ENCODE results near the gene KIF20B. TPM values are rescaled to one million over a fixed set of nuclear protein-coding genes. Genes with fewer than 3 reads are reported as not detected.

Gene KIF20B
- total and polyA plus RNA-seq, 2 of the 13 experiments (the other 11 are each of a cell fraction or from before 2014, with no cell fraction given) = 3.5 to 38.6 TPM

DNA sequence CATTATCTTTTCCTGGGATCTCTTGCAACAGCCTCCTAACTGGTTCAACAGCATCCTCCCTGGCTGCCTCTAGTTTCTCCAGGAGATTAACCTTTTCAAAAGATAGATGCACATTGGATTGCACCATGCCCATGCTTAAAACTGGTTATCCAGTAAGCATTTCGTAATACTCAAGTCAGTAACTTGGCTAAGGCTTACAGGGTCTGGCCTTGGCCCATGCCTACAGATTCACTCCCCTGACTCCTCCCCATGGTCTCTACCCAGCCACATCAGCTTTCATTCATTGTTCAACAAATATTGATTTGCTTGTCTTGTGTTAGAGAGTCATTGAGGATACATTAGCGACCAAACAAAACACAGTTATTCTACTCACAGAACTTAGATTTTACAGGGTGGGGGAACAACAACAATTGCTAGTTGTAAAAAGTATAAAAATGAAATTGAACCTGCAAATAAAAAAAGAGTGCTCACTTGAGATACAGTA, 1.8 kb upstream of the KIF20B start (continued):
- TF ChIP-seq, protein P1, sequence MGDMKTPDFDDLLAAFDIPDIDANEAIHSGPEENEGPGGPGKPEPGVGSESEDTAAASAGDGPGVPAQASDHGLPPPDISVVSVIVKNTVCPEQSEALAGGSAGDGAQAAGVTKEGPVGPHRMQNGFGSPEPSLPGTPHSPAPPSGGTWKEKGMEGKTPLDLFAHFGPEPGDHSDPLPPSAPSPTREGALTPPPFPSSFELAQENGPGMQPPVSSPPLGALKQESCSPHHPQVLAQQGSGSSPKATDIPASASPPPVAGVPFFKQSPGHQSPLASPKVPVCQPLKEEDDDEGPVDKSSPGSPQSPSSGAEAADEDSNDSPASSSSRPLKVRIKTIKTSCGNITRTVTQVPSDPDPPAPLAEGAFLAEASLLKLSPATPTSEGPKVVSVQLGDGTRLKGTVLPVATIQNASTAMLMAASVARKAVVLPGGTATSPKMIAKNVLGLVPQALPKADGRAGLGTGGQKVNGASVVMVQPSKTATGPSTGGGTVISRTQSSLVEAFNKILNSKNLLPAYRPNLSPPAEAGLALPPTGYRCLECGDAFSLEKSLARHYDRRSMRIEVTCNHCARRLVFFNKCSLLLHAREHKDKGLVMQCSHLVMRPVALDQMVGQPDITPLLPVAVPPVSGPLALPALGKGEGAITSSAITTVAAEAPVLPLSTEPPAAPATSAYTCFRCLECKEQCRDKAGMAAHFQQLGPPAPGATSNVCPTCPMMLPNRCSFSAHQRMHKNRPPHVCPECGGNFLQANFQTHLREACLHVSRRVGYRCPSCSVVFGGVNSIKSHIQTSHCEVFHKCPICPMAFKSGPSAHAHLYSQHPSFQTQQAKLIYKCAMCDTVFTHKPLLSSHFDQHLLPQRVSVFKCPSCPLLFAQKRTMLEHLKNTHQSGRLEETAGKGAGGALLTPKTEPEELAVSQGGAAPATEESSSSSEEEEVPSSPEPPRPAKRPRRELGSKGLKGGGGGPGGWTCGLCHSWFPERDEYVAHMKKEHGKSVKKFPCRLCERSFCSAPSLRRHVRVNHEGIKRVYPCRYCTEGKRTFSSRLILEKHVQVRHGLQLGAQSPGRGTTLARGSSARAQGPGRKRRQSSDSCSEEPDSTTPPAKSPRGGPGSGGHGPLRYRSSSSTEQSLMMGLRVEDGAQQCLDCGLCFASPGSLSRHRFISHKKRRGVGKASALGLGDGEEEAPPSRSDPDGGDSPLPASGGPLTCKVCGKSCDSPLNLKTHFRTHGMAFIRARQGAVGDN (CRISPR knock-in tag; IDR thresholded peaks at IDR 0.05) = no peak
- peak; percentile 75 for TF ChIP-seq SOX13 (IDR thresholded peaks at IDR 0.05)
- TF ChIP-seq SOX13 (CRISPR knock-in tag; conservative IDR thresholded peaks at IDR 0.05 in 1 of 2, IDR thresholded peaks at IDR 0.05 in 1 of 2) = peak in 1 of 2 experiments; percentile 96; a peak in 2 of 4 replicates
- TF ChIP-seq, protein P2, sequence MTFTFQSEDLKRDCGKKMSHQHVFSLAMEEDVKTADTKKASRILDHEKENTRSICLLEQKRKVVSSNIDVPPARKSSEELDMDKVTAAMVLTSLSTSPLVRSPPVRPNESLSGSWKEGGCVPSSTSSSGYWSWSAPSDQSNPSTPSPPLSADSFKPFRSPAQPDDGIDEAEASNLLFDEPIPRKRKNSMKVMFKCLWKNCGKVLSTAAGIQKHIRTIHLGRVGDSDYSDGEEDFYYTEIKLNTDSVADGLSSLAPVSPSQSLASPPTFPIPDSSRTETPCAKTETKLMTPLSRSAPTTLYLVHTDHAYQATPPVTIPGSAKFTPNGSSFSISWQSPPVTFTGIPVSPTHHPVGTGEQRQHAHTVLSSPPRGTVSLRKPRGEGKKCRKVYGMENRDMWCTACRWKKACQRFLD (CRISPR knock-in tag; IDR thresholded peaks at IDR 0.05; ENCODE audit: borderline replicate concordance) = no peak; the same call in 1 of the 2 replicates
- peak; percentile 52; the same call in 1 of the 2 replicates for TF ChIP-seq ZFX (CRISPR knock-in tag; IDR thresholded peaks at IDR 0.05; ENCODE audit: low read depth)
- TF ChIP-seq RXRB (CRISPR knock-in tag; IDR thresholded peaks at IDR 0.05; ENCODE audit: borderline replicate concordance) = peak; percentile 70
- TF ChIP-seq ZNF234 (CRISPR knock-in tag; conservative IDR thresholded peaks at IDR 0.05) = no peak
- TF ChIP-seq SP5 (CRISPR knock-in tag; IDR thresholded peaks at IDR 0.05; ENCODE audit: borderline replicate concordance, low read depth) = peak; percentile 96
- TF ChIP-seq, protein P3, sequence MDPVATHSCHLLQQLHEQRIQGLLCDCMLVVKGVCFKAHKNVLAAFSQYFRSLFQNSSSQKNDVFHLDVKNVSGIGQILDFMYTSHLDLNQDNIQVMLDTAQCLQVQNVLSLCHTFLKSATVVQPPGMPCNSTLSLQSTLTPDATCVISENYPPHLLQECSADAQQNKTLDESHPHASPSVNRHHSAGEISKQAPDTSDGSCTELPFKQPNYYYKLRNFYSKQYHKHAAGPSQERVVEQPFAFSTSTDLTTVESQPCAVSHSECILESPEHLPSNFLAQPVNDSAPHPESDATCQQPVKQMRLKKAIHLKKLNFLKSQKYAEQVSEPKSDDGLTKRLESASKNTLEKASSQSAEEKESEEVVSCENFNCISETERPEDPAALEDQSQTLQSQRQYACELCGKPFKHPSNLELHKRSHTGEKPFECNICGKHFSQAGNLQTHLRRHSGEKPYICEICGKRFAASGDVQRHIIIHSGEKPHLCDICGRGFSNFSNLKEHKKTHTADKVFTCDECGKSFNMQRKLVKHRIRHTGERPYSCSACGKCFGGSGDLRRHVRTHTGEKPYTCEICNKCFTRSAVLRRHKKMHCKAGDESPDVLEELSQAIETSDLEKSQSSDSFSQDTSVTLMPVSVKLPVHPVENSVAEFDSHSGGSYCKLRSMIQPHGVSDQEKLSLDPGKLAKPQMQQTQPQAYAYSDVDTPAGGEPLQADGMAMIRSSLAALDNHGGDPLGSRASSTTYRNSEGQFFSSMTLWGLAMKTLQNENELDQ (CRISPR knock-in tag; IDR thresholded peaks at IDR 0.05; ENCODE audit: borderline replicate concordance) = no peak
- TF ChIP-seq SKI (IDR thresholded peaks at IDR 0.05; ENCODE audit: partially characterized antibody) = peak; percentile 50
- TF ChIP-seq BORCS8-MEF2B (CRISPR knock-in tag; IDR thresholded peaks at IDR 0.05) = peak; percentile 51; the same call in 1 of the 2 replicates
- TF ChIP-seq, protein P4, sequence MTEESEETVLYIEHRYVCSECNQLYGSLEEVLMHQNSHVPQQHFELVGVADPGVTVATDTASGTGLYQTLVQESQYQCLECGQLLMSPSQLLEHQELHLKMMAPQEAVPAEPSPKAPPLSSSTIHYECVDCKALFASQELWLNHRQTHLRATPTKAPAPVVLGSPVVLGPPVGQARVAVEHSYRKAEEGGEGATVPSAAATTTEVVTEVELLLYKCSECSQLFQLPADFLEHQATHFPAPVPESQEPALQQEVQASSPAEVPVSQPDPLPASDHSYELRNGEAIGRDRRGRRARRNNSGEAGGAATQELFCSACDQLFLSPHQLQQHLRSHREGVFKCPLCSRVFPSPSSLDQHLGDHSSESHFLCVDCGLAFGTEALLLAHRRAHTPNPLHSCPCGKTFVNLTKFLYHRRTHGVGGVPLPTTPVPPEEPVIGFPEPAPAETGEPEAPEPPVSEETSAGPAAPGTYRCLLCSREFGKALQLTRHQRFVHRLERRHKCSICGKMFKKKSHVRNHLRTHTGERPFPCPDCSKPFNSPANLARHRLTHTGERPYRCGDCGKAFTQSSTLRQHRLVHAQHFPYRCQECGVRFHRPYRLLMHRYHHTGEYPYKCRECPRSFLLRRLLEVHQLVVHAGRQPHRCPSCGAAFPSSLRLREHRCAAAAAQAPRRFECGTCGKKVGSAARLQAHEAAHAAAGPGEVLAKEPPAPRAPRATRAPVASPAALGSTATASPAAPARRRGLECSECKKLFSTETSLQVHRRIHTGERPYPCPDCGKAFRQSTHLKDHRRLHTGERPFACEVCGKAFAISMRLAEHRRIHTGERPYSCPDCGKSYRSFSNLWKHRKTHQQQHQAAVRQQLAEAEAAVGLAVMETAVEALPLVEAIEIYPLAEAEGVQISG (CRISPR knock-in tag; IDR thresholded peaks at IDR 0.05) = peak; percentile 71
- TF ChIP-seq POLR2AphosphoS5 (IDR thresholded peaks at IDR 0.05; ENCODE audit: low read depth, low read length) = 0 out of 2 replicates have a peak, but pooled peaks have one; percentile 24
- TF ChIP-seq, protein P5, sequence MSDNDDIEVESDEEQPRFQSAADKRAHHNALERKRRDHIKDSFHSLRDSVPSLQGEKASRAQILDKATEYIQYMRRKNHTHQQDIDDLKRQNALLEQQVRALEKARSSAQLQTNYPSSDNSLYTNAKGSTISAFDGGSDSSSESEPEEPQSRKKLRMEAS (IDR thresholded peaks at IDR 0.05) = peak; percentile 66
- no peak for TF ChIP-seq NFIB (CRISPR knock-in tag; IDR thresholded peaks at IDR 0.05; ENCODE audit: borderline replicate concordance)
- TF ChIP-seq, protein P6, sequence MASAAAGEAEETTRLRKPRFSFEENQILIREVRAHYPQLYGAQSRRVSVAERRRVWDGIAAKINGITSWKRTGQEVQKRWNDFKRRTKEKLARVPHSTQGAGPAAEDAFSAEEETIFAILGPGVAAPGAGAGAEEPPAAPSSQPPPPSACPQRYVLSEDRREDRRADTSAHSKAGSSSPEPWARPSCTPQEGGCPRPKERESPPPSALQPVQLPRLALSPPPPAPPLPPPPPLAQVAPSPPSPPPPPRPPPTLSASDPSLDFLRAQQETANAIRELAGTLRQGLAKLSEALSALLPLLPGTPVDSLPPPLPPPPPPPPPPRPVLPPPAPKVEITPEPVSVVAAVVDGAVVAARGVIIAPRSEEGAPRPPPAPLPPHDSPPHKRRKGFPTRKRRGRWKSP (CRISPR knock-in tag; IDR thresholded peaks at IDR 0.05) = peak; percentile 70; the same call in 1 of the 2 replicates
- no peak for TF ChIP-seq MTF1 (CRISPR knock-in tag; IDR thresholded peaks at IDR 0.05)
